ENCODE results near the gene NXPH4. TPM values are rescaled to one million over a fixed set of nuclear protein-coding genes. Genes with fewer than 3 reads are reported as not detected.

NXPH4 gene
- polyA plus RNA-seq, 1 donor: 4.2 TPM

GRCh38 chr12:57241402-57242310 is 25.1 kb downstream of the NXPH4 start:
- DNase-seq: no peak

- DNase-seq: no peak
Observed at GRCh38 chr12:57242329-57242690, 25.7 kb downstream of the NXPH4 start.

- DNase-seq: peak; percentile 86
Observed at GRCh38 chr12:57242691-57243454, 26.3 kb downstream of the NXPH4 start.

- peak; percentile 83 for DNase-seq
Observed at GRCh38 chr12:57243521-57244311, 27.1 kb downstream of the NXPH4 start.

GRCh38 chr12:57244312-57244696 is 27.7 kb downstream of the NXPH4 start:
- DNase-seq: no peak

GRCh38 chr12:57247041-57247440 is 30.4 kb downstream of the NXPH4 start:
- no peak for DNase-seq

- no peak for DNase-seq
Observed at GRCh38 chr12:57248934-57249742, 32.5 kb downstream of the NXPH4 start.

- no peak for DNase-seq
Observed at GRCh38 chr12:57250541-57250940, 33.9 kb downstream of the NXPH4 start.

GRCh38 chr12:57250956-57251355 is 34.4 kb downstream of the NXPH4 start, which contains the start of gene STAC3:
Gene STAC3 (minus strand): TSS chr12:57251187. CDS start chr12:57249636, 1,551 bp downstream.
- DNase-seq: no peak

GRCh38 chr12:57254506-57255280 is 38.1 kb downstream of the NXPH4 start:
- no peak for DNase-seq

- no peak for DNase-seq
Observed at GRCh38 chr12:57255916-57256315, 39.3 kb downstream of the NXPH4 start.

GRCh38 chr12:57258977-57259970 is 42.7 kb downstream of the NXPH4 start:
- no peak for DNase-seq

- DNase-seq: no peak
Observed at GRCh38 chr12:57260366-57260765, 43.8 kb downstream of the NXPH4 start.

GRCh38 chr12:57261428-57261865 is 44.9 kb downstream of the NXPH4 start:
- no peak for DNase-seq

GRCh38 chr12:57262126-57262822 is 45.7 kb downstream of the NXPH4 start:
- DNase-seq: no peak

- DNase-seq: no peak
Observed at GRCh38 chr12:57263096-57263495, 46.5 kb downstream of the NXPH4 start.

- DNase-seq: no peak
Observed at GRCh38 chr12:57266681-57267080, 50.1 kb downstream of the NXPH4 start.

GRCh38 chr12:57268264-57268663 is 51.7 kb downstream of the NXPH4 start:
- DNase-seq: no peak

Measured in left kidney (tissue), 2 donors.